Measurements from ENCODE around the gene GJB5.

DNA sequence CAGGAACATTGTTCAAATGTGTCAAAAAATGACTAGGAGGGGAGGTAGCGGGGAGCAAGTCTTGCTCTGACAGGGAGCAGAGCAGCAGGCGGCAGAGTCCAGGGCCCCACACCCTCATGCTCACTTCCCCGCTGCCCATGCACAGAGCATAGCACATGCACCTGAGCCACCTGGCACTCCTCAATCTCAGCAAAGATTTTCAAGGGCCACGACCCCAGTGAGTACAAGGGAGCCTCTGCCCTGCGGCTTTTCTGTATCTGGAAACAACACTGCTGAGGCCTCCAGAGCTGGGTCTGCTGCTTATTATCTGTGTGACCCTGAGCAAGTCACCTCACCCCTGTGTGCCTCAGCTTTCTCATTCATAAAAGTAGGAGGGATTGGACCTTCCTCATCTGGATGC lies 25.1 kb downstream of the GJB5 start:
- TF ChIP-seq, protein P1, sequence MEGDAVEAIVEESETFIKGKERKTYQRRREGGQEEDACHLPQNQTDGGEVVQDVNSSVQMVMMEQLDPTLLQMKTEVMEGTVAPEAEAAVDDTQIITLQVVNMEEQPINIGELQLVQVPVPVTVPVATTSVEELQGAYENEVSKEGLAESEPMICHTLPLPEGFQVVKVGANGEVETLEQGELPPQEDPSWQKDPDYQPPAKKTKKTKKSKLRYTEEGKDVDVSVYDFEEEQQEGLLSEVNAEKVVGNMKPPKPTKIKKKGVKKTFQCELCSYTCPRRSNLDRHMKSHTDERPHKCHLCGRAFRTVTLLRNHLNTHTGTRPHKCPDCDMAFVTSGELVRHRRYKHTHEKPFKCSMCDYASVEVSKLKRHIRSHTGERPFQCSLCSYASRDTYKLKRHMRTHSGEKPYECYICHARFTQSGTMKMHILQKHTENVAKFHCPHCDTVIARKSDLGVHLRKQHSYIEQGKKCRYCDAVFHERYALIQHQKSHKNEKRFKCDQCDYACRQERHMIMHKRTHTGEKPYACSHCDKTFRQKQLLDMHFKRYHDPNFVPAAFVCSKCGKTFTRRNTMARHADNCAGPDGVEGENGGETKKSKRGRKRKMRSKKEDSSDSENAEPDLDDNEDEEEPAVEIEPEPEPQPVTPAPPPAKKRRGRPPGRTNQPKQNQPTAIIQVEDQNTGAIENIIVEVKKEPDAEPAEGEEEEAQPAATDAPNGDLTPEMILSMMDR (conservative IDR thresholded peaks at IDR 0.05; ENCODE audit: low read length) = no peak
- no peak for TF ChIP-seq EZH2phosphoT487 (IDR thresholded peaks at IDR 0.05; ENCODE audit: borderline replicate concordance)
